ENCODE data around the gene MACROD2.

The MACROD2 gene

DNA sequence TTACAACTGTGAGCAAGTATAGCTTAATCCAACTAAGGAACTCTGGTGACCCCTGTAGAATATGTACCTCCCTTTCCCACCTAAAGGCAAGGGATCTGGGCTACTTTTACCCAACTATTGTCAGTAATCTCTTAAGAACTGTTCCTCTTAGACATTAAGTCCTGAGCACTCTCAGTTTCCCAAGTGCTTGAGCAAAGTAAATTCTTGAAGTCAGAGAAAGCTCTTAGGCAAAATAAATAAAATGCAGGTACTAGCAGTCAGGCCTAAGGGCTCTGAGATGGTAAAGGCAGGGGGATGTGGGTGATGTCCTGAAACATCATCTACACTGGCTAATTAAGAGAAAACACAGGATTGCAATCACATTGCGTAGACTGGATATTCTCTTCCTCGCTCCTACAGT lies 788.5 kb downstream of the MACROD2 start:
- DNase-seq = no peak

GRCh38 chr20:14785065-14785743 lies 789.9 kb downstream of the MACROD2 start:
- DNase-seq = no peak

DNA sequence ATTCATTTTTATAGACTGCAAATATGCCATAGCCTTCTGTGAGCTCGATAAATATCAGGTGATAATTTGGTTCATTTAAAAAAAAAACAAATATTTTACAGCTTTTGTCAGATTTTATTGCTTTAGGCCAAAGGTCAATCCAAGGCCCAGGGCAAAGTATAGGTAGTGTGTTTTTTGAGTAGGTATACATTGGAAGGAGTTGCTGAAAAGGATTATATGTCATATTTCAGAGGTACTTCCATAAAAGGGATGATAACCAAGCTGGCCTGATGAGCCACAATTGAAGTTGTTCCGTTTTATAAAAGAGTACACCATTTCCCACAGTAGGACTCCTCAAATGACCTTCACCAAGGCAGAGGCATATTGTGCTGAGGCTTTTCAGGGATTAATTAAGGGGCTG lies 794.9 kb downstream of the MACROD2 start:
- no peak for DNase-seq

- DNase-seq = no peak
Observed at GRCh38 chr20:14790771-14791620, 795.7 kb downstream of the MACROD2 start.

DNA sequence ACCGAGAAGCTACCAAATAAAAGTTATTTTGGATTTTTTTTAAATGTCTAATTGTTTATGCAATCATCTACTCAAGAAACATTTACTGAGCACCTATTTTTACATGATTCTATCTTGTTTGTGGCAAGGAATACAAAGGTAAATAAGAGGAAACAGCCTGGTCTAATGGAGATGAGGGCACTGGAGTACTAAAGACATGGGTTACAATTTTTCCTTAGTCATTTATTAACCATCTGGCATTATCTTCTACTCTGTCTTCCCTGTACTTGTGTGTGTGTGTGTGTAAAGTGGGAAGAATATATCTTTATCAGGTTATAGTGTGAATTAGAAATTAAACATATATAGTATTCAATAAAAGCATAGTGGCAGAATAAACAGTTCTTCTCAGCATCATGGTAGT lies 797.6 kb downstream of the MACROD2 start:
- no peak for DNase-seq

DNA sequence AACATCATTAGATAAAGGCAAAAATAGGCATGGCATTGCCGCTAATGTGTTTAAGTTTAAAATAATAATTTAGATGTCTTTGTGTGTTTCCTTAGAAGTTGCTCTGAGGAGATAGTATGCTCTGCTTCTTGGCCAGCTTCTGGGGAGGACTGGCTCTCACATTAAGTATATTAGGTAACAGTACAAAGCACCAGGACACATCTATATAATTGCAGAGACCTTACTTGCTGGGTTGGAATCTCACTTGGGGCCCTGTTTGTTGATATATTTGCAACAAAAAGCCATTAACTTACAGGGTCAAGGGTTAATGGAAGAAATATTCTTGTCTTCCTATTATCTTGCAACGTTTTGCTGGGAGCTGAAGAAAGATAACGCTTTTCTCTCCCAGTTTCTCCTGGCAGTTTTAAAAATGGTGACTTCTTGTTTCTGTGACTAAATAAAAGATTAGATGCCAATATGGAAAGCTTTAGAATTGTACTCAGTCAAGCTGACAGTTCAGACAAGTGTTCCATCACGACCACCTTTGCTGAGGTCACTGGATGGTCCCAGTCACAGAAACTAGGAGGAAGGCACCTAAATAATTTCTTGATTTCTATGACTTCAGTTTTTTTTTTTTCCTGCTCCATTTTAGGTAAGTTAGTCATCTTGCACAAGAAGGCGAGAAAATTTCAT lies 804.4 kb downstream of the MACROD2 start:
- no peak for DNase-seq

DNA sequence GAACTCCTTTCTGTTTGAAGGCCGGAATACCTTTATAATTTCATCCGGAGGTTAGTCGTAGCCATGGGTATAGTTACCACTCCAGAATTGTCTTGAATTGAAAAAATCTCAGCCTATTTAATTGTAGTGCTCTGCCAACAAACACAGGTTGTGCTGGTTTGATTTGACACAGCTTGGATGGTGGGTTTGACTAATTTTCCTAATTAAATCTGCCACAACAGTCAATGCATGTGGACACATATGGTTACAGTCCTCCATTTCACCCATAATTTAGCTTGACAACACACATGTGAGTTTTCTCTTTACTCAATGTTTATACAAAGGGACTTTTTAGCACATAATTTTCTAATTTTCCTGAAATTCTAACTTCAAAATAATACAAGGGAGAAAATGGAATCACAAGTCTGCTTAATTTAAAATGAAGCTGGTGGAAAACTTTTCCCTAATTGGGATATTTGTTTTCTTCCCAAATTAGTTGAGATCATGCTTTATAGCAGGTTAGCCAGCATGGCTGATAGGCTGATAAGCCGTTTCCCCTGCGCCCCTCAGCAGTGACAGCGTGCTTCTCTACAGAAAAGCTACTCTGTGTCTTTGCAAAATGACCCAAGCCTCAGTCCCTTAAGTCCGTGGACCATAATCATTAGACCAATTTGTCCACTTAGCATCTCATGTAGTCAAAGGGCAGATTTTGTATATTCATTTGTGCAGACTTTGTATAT lies 805.5 kb downstream of the MACROD2 start:
- DNase-seq = no peak

- DNase-seq = no peak
Observed at GRCh38 chr20:14801591-14802325, 806.4 kb downstream of the MACROD2 start.

GRCh38 chr20:14807224-14807623 lies 811.9 kb downstream of the MACROD2 start:
- no peak for DNase-seq

GRCh38 chr20:14815340-14815739 lies 820.0 kb downstream of the MACROD2 start:
- DNase-seq = no peak

- DNase-seq = no peak
Observed at GRCh38 chr20:14816471-14816870, 821.2 kb downstream of the MACROD2 start.

- DNase-seq = no peak
Observed at GRCh38 chr20:14817101-14817500, 821.8 kb downstream of the MACROD2 start.

GRCh38 chr20:14820771-14821170 lies 825.5 kb downstream of the MACROD2 start:
- DNase-seq = no peak

DNA sequence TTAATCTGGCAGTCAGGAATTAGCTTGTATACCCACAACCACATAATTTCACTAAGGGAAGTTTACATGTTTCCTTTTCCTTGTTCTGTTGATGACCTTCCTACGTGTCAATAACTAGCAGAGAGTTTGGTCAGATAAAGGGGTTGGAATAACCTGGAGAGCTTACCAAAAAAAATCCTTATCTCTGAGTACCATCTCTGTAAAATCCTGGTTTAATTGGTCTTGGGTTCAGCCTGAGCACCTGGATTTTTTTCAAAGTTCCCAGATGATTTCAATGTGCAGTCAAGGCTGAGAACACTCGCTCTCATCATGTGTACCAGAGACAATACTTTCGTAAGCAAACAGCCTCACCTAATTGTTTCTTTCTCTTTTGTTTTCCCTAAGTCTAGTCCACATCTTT lies 825.9 kb downstream of the MACROD2 start:
- DNase-seq = no peak

GRCh38 chr20:14824996-14825395 lies 829.7 kb downstream of the MACROD2 start:
- DNase-seq = no peak

DNA sequence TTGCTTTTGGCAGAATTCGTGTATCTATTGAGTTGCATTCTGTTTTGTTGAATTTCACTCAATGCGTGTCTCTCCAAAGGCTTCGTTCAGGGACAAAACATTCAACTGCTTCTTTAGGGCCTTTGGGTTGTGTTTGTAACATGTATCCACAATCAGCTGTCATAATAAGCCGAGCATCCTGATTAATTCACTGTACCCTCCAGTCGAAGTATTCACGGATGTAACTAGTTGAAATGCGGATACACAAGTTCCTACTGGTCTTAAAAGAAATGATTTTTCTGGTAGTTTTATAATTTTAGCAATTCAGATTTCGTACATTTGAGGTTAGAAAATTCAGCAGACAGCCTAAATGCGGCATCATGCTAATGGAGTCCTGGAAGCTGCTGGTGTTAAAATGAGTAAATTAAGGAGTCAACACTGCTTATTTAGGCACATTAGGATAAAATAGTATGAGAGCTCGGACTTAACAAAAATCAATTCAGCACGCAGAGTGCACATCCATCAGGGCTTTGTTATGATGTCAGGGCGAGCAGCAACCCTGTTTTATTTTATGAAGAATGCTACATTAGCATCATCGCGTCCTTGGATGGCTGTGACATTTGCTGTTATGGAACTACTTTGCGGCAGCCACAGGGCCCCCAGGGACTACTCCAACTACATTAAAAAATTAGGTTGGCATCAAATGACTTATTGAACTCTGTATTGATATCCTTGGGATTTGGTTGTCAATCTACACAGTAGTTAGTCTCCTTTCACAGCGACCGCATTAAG lies 831.4 kb downstream of the MACROD2 start:
- no peak for DNase-seq

DNA sequence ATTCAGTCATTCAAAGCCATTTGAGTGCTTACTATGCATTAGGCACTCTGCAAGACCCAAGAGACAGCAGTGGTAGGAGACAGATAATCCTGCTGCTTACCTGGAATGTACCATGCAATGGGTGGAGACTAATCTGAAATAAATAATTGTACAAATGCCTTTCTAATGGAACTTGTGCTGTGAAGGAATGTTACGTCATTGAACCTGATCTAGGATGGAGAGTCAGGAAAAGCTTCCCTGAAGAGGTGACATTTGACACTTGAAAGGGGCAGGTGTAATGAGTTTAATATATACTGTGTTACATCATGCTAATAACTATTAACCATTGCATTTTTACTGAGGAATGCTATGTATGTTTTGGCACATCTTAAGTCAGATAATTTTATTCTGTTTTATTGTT lies 833.1 kb downstream of the MACROD2 start:
- no peak for DNase-seq

GRCh38 chr20:14829906-14830305 lies 834.6 kb downstream of the MACROD2 start:
- DNase-seq = no peak

- no peak for DNase-seq
Observed at GRCh38 chr20:14830466-14830865, 835.1 kb downstream of the MACROD2 start.

GRCh38 chr20:14830899-14831298 lies 835.6 kb downstream of the MACROD2 start:
- no peak for DNase-seq

GRCh38 chr20:14832630-14833029 lies 837.3 kb downstream of the MACROD2 start:
- DNase-seq = no peak
